Endothelial cell of umbilical vein (primary cell): Measurements from ENCODE around the gene LRP3. TPM values are rescaled to one million over a fixed set of nuclear protein-coding genes. Genes with fewer than 3 reads are reported as not detected.

Experiments used
- BruUV-seq: library from RNA; stranded (reverse); fragments of 400-500 nt; replicated peaks from 2 replicates; lab custom pipeline; 2021; lab: Mats Ljungman, UMichigan
- CTCF ChIA-PET: fragments of 300-600, 350-600 bp; sonication (Branson Sonifier 250); formaldehyde crosslinking; loops from one replicate; lab custom pipeline; 2021; ENCODE audit warnings: antibody characterized with exemption, inconsistent platforms; lab: Charles Lee
- POLR2A ChIA-PET: fragments of 300-600, 350-600 bp; sonication (Branson Sonifier 250); formaldehyde crosslinking; loops from one replicate; lab custom pipeline; 2021; ENCODE audit warnings: antibody characterized with exemption, inconsistent platforms; lab: Charles Lee
- DNase-seq: peaks from one replicate; pipeline ENCODE4 v3.0.0-alpha.2; 2011; ENCODE audit warnings: low read depth, low spot score
- FAIRE-seq: peaks from 2 replicates; lab custom pipeline; 2011; peaks lifted over from hg19 to GRCh38; lab: Jason Lieb, UNC
- H2AFZ ChIP-seq: 2 replicates; pipeline ENCODE4 v1.6.0; 2012; ENCODE audit warnings: low read depth, low read length, control low read depth, inconsistent platforms
- H3K27ac ChIP-seq: 2 replicates; pipeline ENCODE4 v1.5.1; 2011; ENCODE audit warnings: low read depth, mild to moderate bottlenecking, control low read depth, low read length, moderate library complexity; ENCODE audit not compliant: insufficient read depth
- H3K27me3 ChIP-seq, 2 experiments: 2 replicates each; pipeline versions ENCODE4 v1.6.0 to v1.6.1; 2011; ENCODE audit warnings: low read length in 2 of 2, mixed read lengths in 1 of 2; ENCODE audit not compliant: control insufficient read depth in 2 of 2, insufficient read depth in 2 of 2
- H3K36me3 ChIP-seq, 2 experiments: 2 replicates in 1 of 2; 3 replicates in 1 of 2; pipeline ENCODE4 v1.5.1; 2011; ENCODE audit warnings: low read length in 2 of 2, mild to moderate bottlenecking in 1 of 2, moderate library complexity in 1 of 2; ENCODE audit not compliant: control insufficient read depth in 2 of 2, insufficient read depth in 2 of 2; ENCODE audit errors: extremely low read depth in 1 of 2
- H3K4me1 ChIP-seq: 3 replicates; pipeline ENCODE4 v1.5.1; 2011; ENCODE audit warnings: mild to moderate bottlenecking, low read length; ENCODE audit not compliant: control insufficient read depth, insufficient read depth; ENCODE audit errors: extremely low read depth
- H3K4me2 ChIP-seq: 2 replicates; pipeline ENCODE4 v1.6.1; 2011; ENCODE audit warnings: low read length, control low read depth, mixed read lengths; ENCODE audit not compliant: insufficient read depth
- H3K4me3 ChIP-seq, 3 experiments: fragments of 200-600 bp in 1 of 3; sonication (generic), shearing (Covaris generic) in 1 of 3; replicated peaks in 1 of 3; 2 replicates each; pipeline ENCODE4 v1.5.1; 2011 to 2016; ENCODE audit warnings: control low read depth in 3 of 3, low read length in 3 of 3, mild to moderate bottlenecking in 2 of 3, inconsistent platforms in 1 of 3, low read depth in 1 of 3, moderate library complexity in 1 of 3; ENCODE audit not compliant: insufficient read depth in 1 of 3
- H3K79me2 ChIP-seq: 2 replicates; pipeline ENCODE4 v1.6.0; 2012; ENCODE audit warnings: low read length, inconsistent platforms; ENCODE audit not compliant: control insufficient read depth, insufficient read depth
- H3K9ac ChIP-seq: replicated peaks from 2 replicates; pipeline ENCODE3; 2011; ENCODE audit warnings: low read length, control low read depth; ENCODE audit not compliant: insufficient read depth; ENCODE audit errors: extremely low read depth
- H3K9me1 ChIP-seq: replicated peaks from 3 replicates; pipeline ENCODE4 v1.6.0; 2011; ENCODE audit warnings: mild to moderate bottlenecking, low read length; ENCODE audit not compliant: control insufficient read depth, insufficient read depth; ENCODE audit errors: extremely low read depth
- H3K9me3 ChIP-seq: replicated peaks from 2 replicates; pipeline ENCODE4 v1.5.1; 2012; ENCODE audit warnings: low read length, inconsistent platforms; ENCODE audit not compliant: control insufficient read depth, insufficient read depth
- H4K20me1 ChIP-seq: replicated peaks from 2 replicates; pipeline ENCODE3; 2011; ENCODE audit warnings: mild to moderate bottlenecking, low read length; ENCODE audit not compliant: control insufficient read depth, insufficient read depth; ENCODE audit errors: extremely low read depth
- EZH2 ChIP-seq: IDR thresholded peaks from 2 replicates; pipeline ENCODE4 v1.6.1; 2012; ENCODE audit warnings: borderline replicate concordance, low read depth, mild to moderate bottlenecking, moderate library complexity, low read length, inconsistent platforms; ENCODE audit not compliant: severe bottlenecking
- FOS ChIP-seq: IDR thresholded peaks from 2 replicates; pipeline ENCODE4 v1.6.1; 2011; ENCODE audit warnings: mild to moderate bottlenecking, low read length, moderate library complexity, borderline replicate concordance; ENCODE audit not compliant: insufficient read depth
- GATA2 ChIP-seq: IDR thresholded peaks from 2 replicates; pipeline ENCODE4 v1.7.0; 2011; ENCODE audit warnings: low read depth, mild to moderate bottlenecking, moderate library complexity, mixed read lengths, low read length; ENCODE audit not compliant: insufficient read length, insufficient read depth
- JUN ChIP-seq: IDR thresholded peaks from 2 replicates; pipeline ENCODE4 v1.6.1; 2011; ENCODE audit warnings: borderline replicate concordance, low read depth; ENCODE audit not compliant: insufficient read length, insufficient read depth
- MYC ChIP-seq: IDR thresholded peaks from one replicate; pipeline ENCODE4 v1.6.1; 2011; ENCODE audit warnings: mild to moderate bottlenecking, low read depth, low read length
- POLR2A ChIP-seq: IDR thresholded peaks from 2 replicates; pipeline ENCODE4 v1.6.1; 2012; ENCODE audit warnings: low read depth, mild to moderate bottlenecking, control low read depth, low read length
- POLR2AphosphoS5 ChIP-seq: IDR thresholded peaks from 2 replicates; pipeline ENCODE4 v1.6.1; 2012; ENCODE audit warnings: low read depth, mild to moderate bottlenecking, control low read depth, low read length, moderate library complexity; ENCODE audit not compliant: insufficient read depth
- dilution Hi-C: fragments of 300-500 bp; cut with MboI; formaldehyde crosslinking; loops from one replicate; pipeline ENCODE4 v1.15.0; 2019; ENCODE audit warnings: low sequenced_read_pairs; ENCODE audit not compliant: extremely low pct_ligation_motif_present
- intact Hi-C: fragments of 100-400 bp; cut with micrococcal nuclease; formaldehyde crosslinking; loops from one replicate; pipeline ENCODE4 v1.10.0; 2022
- polyA plus RNA-seq, 4 experiments: library from polyadenylated mRNA; depleted of rRNA in 3 of 4; stranded (reverse) in 3 of 4; unstranded in 1 of 4; fragments of >200 nt; gene quantifications; 2 replicates each; pipeline versions ENCODE4 v1.2.1 to v1.2.3, GENCODE V29; 2011 to 2012; ENCODE audit warnings: missing spikeins in 1 of 4
- total RNA-seq: library from RNA; stranded (reverse); gene quantifications from 2 replicates; pipeline ENCODE4 v1.2.3, GENCODE V29; 2021
- TF ChIP-seq, protein P1 (sequence below), 2 donors: IDR thresholded peaks; 1 replicate in 1 of 2; 2 replicates in 1 of 2; pipeline ENCODE4 v1.5.1; 2011; ENCODE audit warnings: low read length in 2 of 2, mild to moderate bottlenecking in 2 of 2, moderate library complexity in 2 of 2, control low read depth in 1 of 2, inconsistent platforms in 1 of 2, low read depth in 1 of 2; ENCODE audit not compliant: insufficient read depth in 1 of 2; ENCODE audit errors: extremely low read depth in 1 of 2
- TF ChIP-seq, protein P2 (sequence below): IDR thresholded peaks from 2 replicates; pipeline ENCODE4 v1.6.1; 2011; ENCODE audit not compliant: insufficient read depth, insufficient read length

Gene LRP3
- total and polyA plus RNA-seq, 2 donors (not counting 3 experiments of a cell fraction or from before 2014, with no cell fraction given) = 14.3 to 19.4 TPM

DNA sequence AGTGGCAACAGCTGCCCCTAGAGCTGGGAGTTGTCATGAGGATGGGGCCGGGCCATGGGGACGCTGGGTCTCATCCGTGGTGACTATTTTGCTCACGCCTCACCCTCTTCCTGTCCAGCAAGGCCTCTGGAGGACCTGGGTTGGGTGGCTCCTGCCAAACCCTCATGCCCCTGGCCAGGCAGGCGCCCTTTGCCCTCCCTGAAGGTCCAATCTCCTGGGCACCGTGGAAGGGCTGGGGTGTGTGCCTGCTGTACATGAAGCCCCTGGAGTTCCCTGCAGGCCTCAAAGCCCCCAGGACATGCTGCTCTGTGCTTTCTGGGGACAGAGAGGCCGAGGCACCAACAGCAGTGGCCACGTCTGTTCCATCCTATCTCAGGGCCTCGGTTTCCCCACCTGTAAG is 13.8 kb downstream of the LRP3 start:
- H3K4me1 ChIP-seq = no peaks in the 10 kb centered on the region
- dilution Hi-C loops = no loop called here
- H3K9me1 ChIP-seq = no peaks in the 10 kb centered on the region
- no peak overlapping the region for H3K4me2 ChIP-seq
- TF ChIP-seq POLR2A = no peak
- TF ChIP-seq, protein P1, sequence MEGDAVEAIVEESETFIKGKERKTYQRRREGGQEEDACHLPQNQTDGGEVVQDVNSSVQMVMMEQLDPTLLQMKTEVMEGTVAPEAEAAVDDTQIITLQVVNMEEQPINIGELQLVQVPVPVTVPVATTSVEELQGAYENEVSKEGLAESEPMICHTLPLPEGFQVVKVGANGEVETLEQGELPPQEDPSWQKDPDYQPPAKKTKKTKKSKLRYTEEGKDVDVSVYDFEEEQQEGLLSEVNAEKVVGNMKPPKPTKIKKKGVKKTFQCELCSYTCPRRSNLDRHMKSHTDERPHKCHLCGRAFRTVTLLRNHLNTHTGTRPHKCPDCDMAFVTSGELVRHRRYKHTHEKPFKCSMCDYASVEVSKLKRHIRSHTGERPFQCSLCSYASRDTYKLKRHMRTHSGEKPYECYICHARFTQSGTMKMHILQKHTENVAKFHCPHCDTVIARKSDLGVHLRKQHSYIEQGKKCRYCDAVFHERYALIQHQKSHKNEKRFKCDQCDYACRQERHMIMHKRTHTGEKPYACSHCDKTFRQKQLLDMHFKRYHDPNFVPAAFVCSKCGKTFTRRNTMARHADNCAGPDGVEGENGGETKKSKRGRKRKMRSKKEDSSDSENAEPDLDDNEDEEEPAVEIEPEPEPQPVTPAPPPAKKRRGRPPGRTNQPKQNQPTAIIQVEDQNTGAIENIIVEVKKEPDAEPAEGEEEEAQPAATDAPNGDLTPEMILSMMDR (IDR thresholded peaks at IDR 0.05; ENCODE audit: extremely low read depth in 1 of 2, insufficient read depth in 1 of 2, low read depth in 1 of 2, low read length in 2 of 2) = no peak
- TF ChIP-seq FOS = no peak
- no peak for TF ChIP-seq GATA2
- no peak for TF ChIP-seq EZH2
- TF ChIP-seq, protein P2, sequence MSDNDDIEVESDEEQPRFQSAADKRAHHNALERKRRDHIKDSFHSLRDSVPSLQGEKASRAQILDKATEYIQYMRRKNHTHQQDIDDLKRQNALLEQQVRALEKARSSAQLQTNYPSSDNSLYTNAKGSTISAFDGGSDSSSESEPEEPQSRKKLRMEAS = no peak
- no peak for TF ChIP-seq JUN
- no peak for TF ChIP-seq POLR2AphosphoS5
- no peak for TF ChIP-seq MYC
- DNase-seq (no peak), FAIRE-seq (no peak)
- ChIA-PET POLR2A (no interaction called here), CTCF (interaction anchor here (2.9 kb wide), 1 partner anchor 24 kb away, joined by 13 read pairs; no protein-coding TSS in a partner anchor)
- no peak overlapping the region for H3K9ac ChIP-seq
- no peaks in the 10 kb centered on the region for H3K79me2 ChIP-seq
- no peak overlapping the region for H2AFZ ChIP-seq
- H3K9me3 ChIP-seq = no peaks in the 10 kb centered on the region
- H3K27ac ChIP-seq = no peak overlapping the region
- intact Hi-C loops = no loop called here
- H4K20me1 ChIP-seq = no peaks in the 10 kb centered on the region
- H3K27me3 ChIP-seq = no peaks in the 10 kb centered on the region
- H3K4me3 ChIP-seq = no peak overlapping the region
- BruUV-seq = no TSS peak
- H3K36me3 ChIP-seq = peaks cover 0 to 4% of the 10 kb centered on the region in 2 experiments
